ENCODE measurements around the gene TNFAIP2.

The TNFAIP2 gene

GRCh38 chr14:103105580-103106150, 17.6 kb upstream of the TNFAIP2 start:
- Histone ChIP-seq H3K36me3 (ENCODE audit: insufficient read depth, low read length) (no peaks in the 10 kb centered on the region), H3F3A (ENCODE audit: low read depth) (no peaks in the 10 kb centered on the region), H3K27me3 (ENCODE audit: insufficient read depth, low read length, poor library complexity, severe bottlenecking) (no peaks in the 10 kb centered on the region), H3K4me2 (ENCODE audit: low read depth, low read length, poor library complexity, severe bottlenecking) (no peak overlapping the region), H4K20me1 (ENCODE audit: insufficient read depth, low read length, poor library complexity, severe bottlenecking) (no peaks in the 10 kb centered on the region), H3K9ac (ENCODE audit: low read depth, low read length, poor library complexity, severe bottlenecking) (no peak overlapping the region), H3K9me2 (replicated peaks; ENCODE audit: low read depth, low read length) (no peaks in the 10 kb centered on the region), H2AFZ (ENCODE audit: low read length) (no peak overlapping the region), H3K4me3 (ENCODE audit: low read length, poor library complexity, severe bottlenecking) (no peak overlapping the region), H3K79me2 (ENCODE audit: insufficient read depth, low read length) (no peaks in the 10 kb centered on the region), H3K4me1 (ENCODE audit: insufficient read depth, low read length, poor library complexity, severe bottlenecking) (no peaks in the 10 kb centered on the region), H3K9me3 (ENCODE audit: insufficient read depth, low read depth, low read length) (no peaks in the 10 kb centered on the region)
- TF ChIP-seq CTCF (conservative IDR thresholded peaks at IDR 0.05; ENCODE audit: low read length) (peak; percentile 45), EZH2phosphoT487 (IDR thresholded peaks at IDR 0.05; ENCODE audit: borderline replicate concordance) (no peak)

- no peak overlapping the region for H3K4me2 ChIP-seq (ENCODE audit: low read depth, low read length, poor library complexity, severe bottlenecking)
- no peaks in the 10 kb centered on the region for H3K9me2 ChIP-seq (replicated peaks; ENCODE audit: low read depth, low read length)
- H3K9ac ChIP-seq (ENCODE audit: low read depth, low read length, poor library complexity, severe bottlenecking) = no peak overlapping the region
- H3K36me3 ChIP-seq (ENCODE audit: insufficient read depth, low read length) = no peaks in the 10 kb centered on the region
- H3K9me3 ChIP-seq (ENCODE audit: insufficient read depth, low read depth, low read length) = no peaks in the 10 kb centered on the region
- H3K27me3 ChIP-seq (ENCODE audit: insufficient read depth, low read length, poor library complexity, severe bottlenecking) = no peaks in the 10 kb centered on the region
- H3F3A ChIP-seq (ENCODE audit: low read depth) = no peaks in the 10 kb centered on the region
- H2AFZ ChIP-seq (ENCODE audit: low read length) = no peak overlapping the region
- no peak overlapping the region for H3K4me3 ChIP-seq (ENCODE audit: low read length, poor library complexity, severe bottlenecking)
- peaks cover 4% of the 10 kb centered on the region for H3K4me1 ChIP-seq (ENCODE audit: insufficient read depth, low read length, poor library complexity, severe bottlenecking)
- no peaks in the 10 kb centered on the region for H4K20me1 ChIP-seq (ENCODE audit: insufficient read depth, low read length, poor library complexity, severe bottlenecking)
- H3K79me2 ChIP-seq (ENCODE audit: insufficient read depth, low read length) = no peaks in the 10 kb centered on the region
- no peak for TF ChIP-seq CTCF (conservative IDR thresholded peaks at IDR 0.05; ENCODE audit: low read length)
- TF ChIP-seq EZH2phosphoT487 (IDR thresholded peaks at IDR 0.05; ENCODE audit: borderline replicate concordance) = no peak
Observed at GRCh38 chr14:103107455-103107854, 15.8 kb upstream of the TNFAIP2 start.

- no peak overlapping the region for H2AFZ ChIP-seq (ENCODE audit: low read length)
- no peaks in the 10 kb centered on the region for H3K27me3 ChIP-seq (ENCODE audit: insufficient read depth, low read length, poor library complexity, severe bottlenecking)
- no peaks in the 10 kb centered on the region for H4K20me1 ChIP-seq (ENCODE audit: insufficient read depth, low read length, poor library complexity, severe bottlenecking)
- H3K79me2 ChIP-seq (ENCODE audit: insufficient read depth, low read length) = no peaks in the 10 kb centered on the region
- TF ChIP-seq CTCF (conservative IDR thresholded peaks at IDR 0.05; ENCODE audit: low read length) = no peak
- H3F3A ChIP-seq (ENCODE audit: low read depth) = no peaks in the 10 kb centered on the region
- H3K9me3 ChIP-seq (ENCODE audit: insufficient read depth, low read depth, low read length) = no peaks in the 10 kb centered on the region
- H3K4me3 ChIP-seq (ENCODE audit: low read length, poor library complexity, severe bottlenecking) = no peak overlapping the region
- H3K36me3 ChIP-seq (ENCODE audit: insufficient read depth, low read length) = no peaks in the 10 kb centered on the region
- H3K4me2 ChIP-seq (ENCODE audit: low read depth, low read length, poor library complexity, severe bottlenecking) = no peak overlapping the region
- no peaks in the 10 kb centered on the region for H3K9me2 ChIP-seq (replicated peaks; ENCODE audit: low read depth, low read length)
- no peak overlapping the region for H3K9ac ChIP-seq (ENCODE audit: low read depth, low read length, poor library complexity, severe bottlenecking)
- H3K4me1 ChIP-seq (ENCODE audit: insufficient read depth, low read length, poor library complexity, severe bottlenecking) = peaks cover 7% of the 10 kb centered on the region
Observed at GRCh38 chr14:103107941-103108748, 15.1 kb upstream of the TNFAIP2 start.

All from Loucy (cell line).